Measurements from ENCODE around the gene SNN. TPM values are rescaled to one million over a fixed set of nuclear protein-coding genes. Genes with fewer than 3 reads are reported as not detected.

SNN gene
- total and polyA plus RNA-seq, 9 of the 15 experiments (the other 6 are each of a cell fraction or from before 2014, with no cell fraction given): 0.07 to 2.9 (median 1.9) TPM

DNA sequence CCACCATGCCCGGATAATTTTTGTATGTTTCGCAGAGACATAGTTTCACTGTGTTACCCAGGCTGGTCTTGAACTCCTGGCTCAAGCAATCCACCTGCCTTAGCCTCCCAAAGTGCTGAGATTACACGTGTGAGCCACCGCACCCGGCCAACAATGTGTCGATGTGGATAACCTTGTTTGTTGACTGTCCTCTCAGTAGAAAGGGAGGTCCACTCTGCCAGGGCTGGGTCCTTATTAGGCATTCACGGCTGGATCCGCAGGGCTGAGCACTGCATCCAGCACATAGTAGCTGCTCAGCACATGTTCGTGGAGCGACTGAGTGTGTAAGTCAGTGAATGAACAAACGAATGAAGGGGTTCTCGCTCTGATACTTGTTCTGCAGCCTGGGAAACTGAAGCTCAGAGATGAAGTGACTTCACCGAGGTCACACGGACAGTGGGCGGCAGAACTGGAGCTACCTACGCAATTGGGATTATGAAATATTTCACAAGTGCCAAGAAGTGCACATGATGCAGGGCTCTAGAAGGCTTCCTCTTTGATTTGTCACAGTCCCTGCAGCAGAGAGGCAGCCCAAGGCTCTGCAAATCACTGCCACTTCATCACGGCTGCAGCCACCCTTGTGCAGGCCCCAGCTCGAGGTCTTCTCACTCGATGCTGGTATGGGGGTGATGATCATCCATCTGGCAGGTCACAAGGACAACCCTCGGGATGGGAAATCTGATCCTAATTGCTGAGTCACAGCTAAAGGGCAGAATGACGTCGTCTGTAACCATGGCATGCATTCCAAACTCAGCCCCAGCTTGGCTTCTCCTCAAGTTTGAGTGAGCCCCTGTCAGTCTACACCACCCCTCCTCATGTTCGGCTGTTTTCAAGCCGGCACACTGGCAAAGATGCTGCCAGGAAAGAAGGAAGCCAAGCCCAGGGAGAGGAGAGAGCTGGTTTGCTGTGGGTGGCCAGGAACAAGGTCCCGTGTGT, 28.0 kb upstream of the SNN start (continued):
- TF ChIP-seq AFF1 (IDR thresholded peaks at IDR 0.05; ENCODE audit: low read depth in 1 of 2, partially characterized antibody in 2 of 2) (no peak), CBFA2T3 (IDR thresholded peaks at IDR 0.05) (no peak), RBM25 (IDR thresholded peaks at IDR 0.05; ENCODE audit: low read depth, low read length, severe bottlenecking) (no peak), HSF4 (CRISPR knock-in tag; IDR thresholded peaks at IDR 0.05; ENCODE audit: borderline replicate concordance) (no peak), MYC (IDR thresholded peaks at IDR 0.05; ENCODE audit: low read depth, low read length) (no peak; the same call in 1 of the 2 replicates), MYC (CRISPR knock-in tag; IDR thresholded peaks at IDR 0.05; ENCODE audit: borderline replicate concordance, low read depth) (no peak), FOXP1 (CRISPR knock-in tag; IDR thresholded peaks at IDR 0.05) (no peak), USF2 (CRISPR knock-in tag; IDR thresholded peaks at IDR 0.05) (no peak), MEIS2 (IDR thresholded peaks at IDR 0.05; ENCODE audit: partially characterized antibody) (peak; percentile 45), BRD9 (IDR thresholded peaks at IDR 0.05; ENCODE audit: low read depth, partially characterized antibody) (no peak), ZNF316 (IDR thresholded peaks at IDR 0.05) (peak; percentile 80), ZNF668 (CRISPR knock-in tag; IDR thresholded peaks at IDR 0.05) (no peak), JUND (IDR thresholded peaks at IDR 0.05; ENCODE audit: borderline replicate concordance, low read depth, low read length) (peak; percentile 60; the same call in 1 of the 2 replicates), JUND (tag; IDR thresholded peaks at IDR 0.05; ENCODE audit: borderline replicate concordance, low read depth, low read length) (peak; percentile 52; the same call in 1 of the 3 replicates), ZFP1 (CRISPR knock-in tag; IDR thresholded peaks at IDR 0.05) (no peak), ZNF589 (CRISPR knock-in tag; IDR thresholded peaks at IDR 0.05; ENCODE audit: low read depth) (0 out of 2 replicates have a peak, but pooled peaks have one; percentile 42), ZBTB12 (CRISPR knock-in tag; IDR thresholded peaks at IDR 0.05) (no peak), WHSC1 (IDR thresholded peaks at IDR 0.05; ENCODE audit: low read length) (no peak), ZNF239 (CRISPR knock-in tag; IDR thresholded peaks at IDR 0.05) (no peak), ZNF274 (IDR thresholded peaks at IDR 0.05; ENCODE audit: borderline replicate concordance, low read depth, low read length) (no peak)
- TF ChIP-seq, protein P1, sequence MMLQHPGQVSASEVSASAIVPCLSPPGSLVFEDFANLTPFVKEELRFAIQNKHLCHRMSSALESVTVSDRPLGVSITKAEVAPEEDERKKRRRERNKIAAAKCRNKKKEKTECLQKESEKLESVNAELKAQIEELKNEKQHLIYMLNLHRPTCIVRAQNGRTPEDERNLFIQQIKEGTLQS (IDR thresholded peaks at IDR 0.05): peak; percentile 80
- TF ChIP-seq, protein P1 (CRISPR knock-in tag; conservative IDR thresholded peaks at IDR 0.05): no peak

Data from K562 (cell line).